VCaP (cell line): ENCODE measurements around the gene TRHDE.

ENCODE experiments used
- H3K27ac ChIP-seq: fragments of 450-650 bp; 2 replicates; pipeline ENCODE4 v1.5.1; 2017
- CTCF ChIP-seq: fragments of 450-650 bp; conservative IDR thresholded peaks from 2 replicates; pipeline ENCODE4 v1.5.1; 2017; ENCODE audit warnings: mild to moderate bottlenecking, moderate library complexity

The TRHDE gene

GRCh38 chr12:72273851-72274351 lies 1.7 kb downstream of the TRHDE start:
- no peak for TF ChIP-seq CTCF
- H3K27ac ChIP-seq, result no peak overlapping the region

DNA sequence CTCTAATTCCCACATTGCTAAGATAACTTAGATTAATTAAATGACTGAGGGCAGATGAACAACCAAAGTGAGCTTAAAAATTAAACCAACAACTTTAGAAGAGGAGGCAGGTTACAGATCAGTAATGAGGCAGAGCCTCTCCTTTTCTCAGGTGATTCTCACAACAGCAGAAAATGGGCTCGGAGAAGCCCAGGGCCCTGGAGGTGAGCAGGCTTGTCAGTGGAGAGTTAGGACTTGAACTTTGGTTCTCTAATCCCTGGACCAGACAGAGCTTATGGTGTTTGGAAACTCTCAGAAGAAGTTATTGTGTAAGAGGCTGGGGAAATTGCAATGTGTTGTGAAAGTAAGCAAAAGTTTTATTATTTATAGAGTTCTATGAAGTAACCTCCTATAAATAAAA lies 2.8 kb downstream of the TRHDE start:
- no peak for TF ChIP-seq CTCF
- no peak overlapping the region for H3K27ac ChIP-seq

DNA sequence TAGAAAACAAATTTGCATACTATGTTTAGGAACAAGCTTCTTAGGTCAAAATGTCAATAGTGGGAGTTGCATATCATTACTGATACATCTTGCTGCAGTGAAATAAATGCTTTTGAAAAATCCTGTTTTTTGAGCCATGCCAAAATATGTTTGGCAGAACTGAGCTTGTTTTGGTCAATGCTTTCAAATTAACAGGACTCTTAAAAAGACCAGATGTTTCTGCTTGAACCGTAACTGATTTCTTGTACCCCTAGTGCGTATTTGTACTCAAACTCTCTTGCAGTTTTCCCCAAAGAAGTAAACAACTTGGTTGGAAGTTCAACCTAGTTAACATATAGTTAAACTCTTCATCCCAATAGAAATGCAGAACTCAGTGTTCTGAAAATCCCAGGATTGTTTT lies 3.4 kb downstream of the TRHDE start:
- no peak for TF ChIP-seq CTCF
- no peak overlapping the region for H3K27ac ChIP-seq

DNA sequence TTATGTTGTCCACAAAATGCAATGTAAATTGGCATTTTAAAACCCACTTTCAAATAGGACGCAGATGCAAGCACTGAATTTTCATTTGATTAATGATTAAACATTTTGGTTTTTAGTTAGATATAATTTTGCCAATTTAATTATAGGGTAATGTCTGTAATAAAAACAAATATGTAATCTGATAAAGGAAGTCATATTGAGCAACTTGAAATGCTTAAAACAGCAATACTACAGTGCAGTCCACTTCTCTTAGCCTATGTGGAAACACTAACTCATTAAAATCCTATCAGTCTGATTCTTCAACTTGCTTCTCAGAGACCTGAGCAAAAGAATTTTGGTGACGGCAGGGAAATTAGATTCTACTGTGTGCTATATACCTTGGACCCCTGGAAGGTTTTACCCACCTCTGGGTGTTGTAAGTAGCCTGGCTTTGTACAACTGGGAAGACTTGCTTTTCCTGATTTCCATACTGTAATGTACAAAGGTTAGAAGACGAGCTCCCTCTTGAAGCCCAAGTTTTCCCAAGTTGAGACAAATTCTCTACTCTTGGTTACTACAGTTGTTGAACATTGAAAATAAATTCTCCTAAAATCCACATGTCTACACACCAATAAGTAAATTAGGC lies 4.1 kb downstream of the TRHDE start:
- no peak for TF ChIP-seq CTCF
- no peak overlapping the region for H3K27ac ChIP-seq

GRCh38 chr12:72277415-72277814 lies 5.2 kb downstream of the TRHDE start:
- no peak overlapping the region for H3K27ac ChIP-seq
- no peak for TF ChIP-seq CTCF

DNA sequence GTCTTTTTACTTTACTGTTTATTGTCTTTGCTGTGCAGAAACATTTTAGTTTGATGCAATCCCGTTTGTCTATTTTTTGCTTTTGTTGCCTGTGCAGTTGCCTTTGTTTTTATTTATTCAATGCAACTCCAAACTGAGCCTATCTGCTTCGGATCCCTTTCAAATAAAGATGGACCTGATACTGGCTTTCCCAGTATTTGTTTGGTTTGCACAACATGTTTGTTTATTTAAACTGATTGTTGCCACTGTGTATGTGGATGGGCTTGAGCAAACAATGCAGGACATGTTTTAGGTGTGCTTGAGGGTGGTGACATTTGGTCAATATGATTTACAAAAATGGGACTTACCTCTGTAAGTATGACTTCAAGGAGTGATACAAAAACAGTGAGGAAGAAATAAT lies 6.7 kb downstream of the TRHDE start:
- TF ChIP-seq CTCF, result no peak
- no peak overlapping the region for H3K27ac ChIP-seq

- no peak overlapping the region for H3K27ac ChIP-seq
- TF ChIP-seq CTCF, result no peak
Observed at GRCh38 chr12:72281126-72281525, 9.0 kb downstream of the TRHDE start.
